Epithelial cell of proximal tubule (primary cell): Measurements from ENCODE around the gene NAV3. TPM values are rescaled to one million over a fixed set of nuclear protein-coding genes. Genes with fewer than 3 reads are reported as not detected.

ENCODE experiments used
- DNase-seq: peaks from one replicate; pipeline ENCODE4 v3.0.0-alpha.2; 2011; ENCODE audit warnings: low read depth
- H3K4me3 ChIP-seq: 2 replicates; pipeline ENCODE4 v1.5.1; 2011; ENCODE audit warnings: low read depth, mild to moderate bottlenecking, low read length
- CTCF ChIP-seq: conservative IDR thresholded peaks from 2 replicates; pipeline ENCODE4 v1.5.1; 2012; ENCODE audit warnings: low read depth, mild to moderate bottlenecking, low read length
- total RNA-seq: library from RNA; depleted of rRNA; stranded (reverse); fragments of >200 nt; gene quantifications from 2 replicates; pipeline ENCODE4 v1.2.3, GENCODE V29; 2015

The NAV3 gene
- total RNA-seq, 1 donor from 2014 or later, result 15.5 TPM

GRCh38 chr12:77918046-77918445 is 87.4 kb downstream of the NAV3 start:
- no peak for DNase-seq
- no peak for TF ChIP-seq CTCF
- H3K4me3 ChIP-seq, result no peak overlapping the region

- TF ChIP-seq CTCF, result no peak
These were observed 88.8 kb downstream of the NAV3 start for GRCh38 chr12:77919450-77919849.

GRCh38 chr12:77923882-77924281 is 93.2 kb downstream of the NAV3 start:
- no peak for TF ChIP-seq CTCF
- H3K4me3 ChIP-seq, result no peak overlapping the region
- no peak for DNase-seq

More at GRCh38 chr12:77919450-77919849, 88.8 kb downstream of the NAV3 start:
- no peak overlapping the region for H3K4me3 ChIP-seq
- DNase-seq, result no peak

GRCh38 chr12:77924703-77925102 is 94.0 kb downstream of the NAV3 start:
- no peak for TF ChIP-seq CTCF
- DNase-seq, result no peak
- H3K4me3 ChIP-seq, result no peak overlapping the region

- H3K4me3 ChIP-seq, result no peak overlapping the region
- TF ChIP-seq CTCF, result peak; percentile 100
- DNase-seq, result peak; percentile 80
These were observed 94.9 kb downstream of the NAV3 start for GRCh38 chr12:77925536-77926108.

GRCh38 chr12:77928078-77928477 is 97.4 kb downstream of the NAV3 start:
- TF ChIP-seq CTCF, result no peak
- no peak overlapping the region for H3K4me3 ChIP-seq
- DNase-seq, result no peak

GRCh38 chr12:77932216-77932615 is 101.5 kb downstream of the NAV3 start:
- TF ChIP-seq CTCF, result peak; percentile 22
- DNase-seq, result no peak

More at GRCh38 chr12:77932216-77932615, 101.5 kb downstream of the NAV3 start:
- no peak overlapping the region for H3K4me3 ChIP-seq
